ENCODE data around the gene FSTL5.

Gene FSTL5

GRCh38 chr4:161538941-161539340 lies 624.9 kb downstream of the FSTL5 start:
- no peaks in the 10 kb centered on the region for H3K9me3 ChIP-seq (ENCODE audit: insufficient read depth, low read length)
- no peak overlapping the region for H3K4me2 ChIP-seq (ENCODE audit: low read depth, low read length, poor library complexity, severe bottlenecking)
- no peaks in the 10 kb centered on the region for H3K79me2 ChIP-seq (ENCODE audit: insufficient read depth, low read length)
- no peaks in the 10 kb centered on the region for H3K27me3 ChIP-seq (ENCODE audit: low read length)
- no peaks in the 10 kb centered on the region for H3K36me3 ChIP-seq (ENCODE audit: low read length)
- no peaks in the 10 kb centered on the region for H4K20me1 ChIP-seq (ENCODE audit: low read depth, low read length)
- no peak overlapping the region for H3K9ac ChIP-seq (ENCODE audit: low read length)
- no peak overlapping the region for H3K4me3 ChIP-seq (ENCODE audit: insufficient read depth, low read length, poor library complexity, severe bottlenecking)
- H3F3A ChIP-seq (ENCODE audit: insufficient read depth): no peaks in the 10 kb centered on the region
- no peak overlapping the region for H3K27ac ChIP-seq (ENCODE audit: low read depth, low read length)
- TF ChIP-seq, protein P1, sequence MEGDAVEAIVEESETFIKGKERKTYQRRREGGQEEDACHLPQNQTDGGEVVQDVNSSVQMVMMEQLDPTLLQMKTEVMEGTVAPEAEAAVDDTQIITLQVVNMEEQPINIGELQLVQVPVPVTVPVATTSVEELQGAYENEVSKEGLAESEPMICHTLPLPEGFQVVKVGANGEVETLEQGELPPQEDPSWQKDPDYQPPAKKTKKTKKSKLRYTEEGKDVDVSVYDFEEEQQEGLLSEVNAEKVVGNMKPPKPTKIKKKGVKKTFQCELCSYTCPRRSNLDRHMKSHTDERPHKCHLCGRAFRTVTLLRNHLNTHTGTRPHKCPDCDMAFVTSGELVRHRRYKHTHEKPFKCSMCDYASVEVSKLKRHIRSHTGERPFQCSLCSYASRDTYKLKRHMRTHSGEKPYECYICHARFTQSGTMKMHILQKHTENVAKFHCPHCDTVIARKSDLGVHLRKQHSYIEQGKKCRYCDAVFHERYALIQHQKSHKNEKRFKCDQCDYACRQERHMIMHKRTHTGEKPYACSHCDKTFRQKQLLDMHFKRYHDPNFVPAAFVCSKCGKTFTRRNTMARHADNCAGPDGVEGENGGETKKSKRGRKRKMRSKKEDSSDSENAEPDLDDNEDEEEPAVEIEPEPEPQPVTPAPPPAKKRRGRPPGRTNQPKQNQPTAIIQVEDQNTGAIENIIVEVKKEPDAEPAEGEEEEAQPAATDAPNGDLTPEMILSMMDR (IDR thresholded peaks at IDR 0.05; ENCODE audit: insufficient read depth, low read length, poor library complexity, severe bottlenecking): no peak
- TF ChIP-seq EZH2phosphoT487 (conservative IDR thresholded peaks at IDR 0.05; ENCODE audit: low read length): no peak
- no peak overlapping the region for H2AFZ ChIP-seq (ENCODE audit: low read depth, low read length, severe bottlenecking)
- H3K9me2 ChIP-seq (replicated peaks; ENCODE audit: insufficient read depth, low read length): no peaks in the 10 kb centered on the region

DNA sequence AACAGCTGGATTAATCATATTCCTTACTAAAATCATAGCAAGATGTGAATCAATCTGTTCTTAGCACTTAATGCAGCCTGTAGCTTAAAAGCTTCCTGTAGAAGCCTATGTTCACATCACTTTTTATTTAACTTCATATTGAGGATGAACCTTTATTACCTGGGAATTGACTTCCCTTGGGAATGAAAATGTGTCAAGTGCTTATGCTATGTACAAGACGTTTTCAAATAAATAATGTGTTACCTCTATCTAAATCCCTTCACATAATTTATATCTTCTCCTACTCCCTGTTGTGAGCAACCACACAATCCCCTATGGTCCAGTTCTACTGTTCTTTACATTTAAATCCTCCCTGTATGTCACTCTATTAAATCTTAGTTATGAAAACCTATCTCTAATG lies 633.1 kb downstream of the FSTL5 start:
- H3K36me3 ChIP-seq (ENCODE audit: low read length): no peaks in the 10 kb centered on the region
- no peak overlapping the region for H3K4me3 ChIP-seq (ENCODE audit: insufficient read depth, low read length, poor library complexity, severe bottlenecking)
- no peak overlapping the region for H3K9ac ChIP-seq (ENCODE audit: low read length)
- no peaks in the 10 kb centered on the region for H3K79me2 ChIP-seq (ENCODE audit: insufficient read depth, low read length)
- H3K9me2 ChIP-seq (replicated peaks; ENCODE audit: insufficient read depth, low read length): no peaks in the 10 kb centered on the region
- H2AFZ ChIP-seq (ENCODE audit: low read depth, low read length, severe bottlenecking): no peak overlapping the region
- no peak overlapping the region for H3K27ac ChIP-seq (ENCODE audit: low read depth, low read length)
- H3K27me3 ChIP-seq (ENCODE audit: low read length): no peaks in the 10 kb centered on the region
- no peak overlapping the region for H3K4me2 ChIP-seq (ENCODE audit: low read depth, low read length, poor library complexity, severe bottlenecking)
- no peaks in the 10 kb centered on the region for H3K9me3 ChIP-seq (ENCODE audit: insufficient read depth, low read length)
- H4K20me1 ChIP-seq (ENCODE audit: low read depth, low read length): no peaks in the 10 kb centered on the region
- H3F3A ChIP-seq (ENCODE audit: insufficient read depth): no peaks in the 10 kb centered on the region
- TF ChIP-seq, protein P1 (IDR thresholded peaks at IDR 0.05; ENCODE audit: insufficient read depth, low read length, poor library complexity, severe bottlenecking): no peak
- TF ChIP-seq EZH2phosphoT487 (conservative IDR thresholded peaks at IDR 0.05; ENCODE audit: low read length): no peak

DNA sequence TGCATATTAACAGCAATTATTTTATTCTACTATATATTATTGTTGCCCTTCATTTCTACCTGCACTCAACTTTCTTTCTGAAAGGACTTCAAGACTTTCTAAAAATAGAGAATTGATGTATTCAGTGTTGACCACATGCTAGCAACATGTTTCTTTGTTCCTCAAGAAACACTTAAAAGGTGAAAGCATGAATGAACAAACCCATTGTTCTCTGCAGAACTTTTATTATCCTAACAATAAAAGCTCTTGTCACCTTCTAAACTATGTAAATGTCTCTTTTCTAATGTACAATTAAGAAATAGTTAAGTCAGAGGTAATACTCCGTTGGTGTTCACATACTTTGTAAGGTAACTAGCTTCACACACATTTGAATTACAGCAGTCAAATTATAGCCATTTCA lies 638.7 kb downstream of the FSTL5 start:
- Histone ChIP-seq H2AFZ (ENCODE audit: low read depth, low read length, severe bottlenecking) (no peak overlapping the region), H3K36me3 (ENCODE audit: low read length) (no peaks in the 10 kb centered on the region), H3F3A (ENCODE audit: insufficient read depth) (no peaks in the 10 kb centered on the region), H3K9ac (ENCODE audit: low read length) (no peak overlapping the region), H3K9me3 (ENCODE audit: insufficient read depth, low read length) (no peaks in the 10 kb centered on the region), H3K4me3 (ENCODE audit: insufficient read depth, low read length, poor library complexity, severe bottlenecking) (no peak overlapping the region), H3K27ac (ENCODE audit: low read depth, low read length) (no peak overlapping the region), H4K20me1 (ENCODE audit: low read depth, low read length) (no peaks in the 10 kb centered on the region), H3K27me3 (ENCODE audit: low read length) (no peaks in the 10 kb centered on the region), H3K9me2 (replicated peaks; ENCODE audit: insufficient read depth, low read length) (no peaks in the 10 kb centered on the region), H3K79me2 (ENCODE audit: insufficient read depth, low read length) (no peaks in the 10 kb centered on the region), H3K4me2 (ENCODE audit: low read depth, low read length, poor library complexity, severe bottlenecking) (no peak overlapping the region)
- TF ChIP-seq EZH2phosphoT487 (conservative IDR thresholded peaks at IDR 0.05; ENCODE audit: low read length): no peak
- TF ChIP-seq, protein P1 (IDR thresholded peaks at IDR 0.05; ENCODE audit: insufficient read depth, low read length, poor library complexity, severe bottlenecking): no peak

All from SU-DHL-6 (cell line).